GM21717 (cell line): ENCODE results near the gene CCR5.
"Not testable (repeated sequence)": the region's sequence is repeated elsewhere in the genome, so short reads cannot be mapped to it uniquely, and the experiment has no call there.

Experiments used
- ATAC-seq: cut with Tn5 transposase; IDR thresholded peaks from one replicate; pipeline ENCODE4 v1.9.1; 2021; ENCODE audit warnings: mild to moderate bottlenecking, moderate library complexity; ENCODE audit not compliant: unreplicated experiment

Gene CCR5

DNA sequence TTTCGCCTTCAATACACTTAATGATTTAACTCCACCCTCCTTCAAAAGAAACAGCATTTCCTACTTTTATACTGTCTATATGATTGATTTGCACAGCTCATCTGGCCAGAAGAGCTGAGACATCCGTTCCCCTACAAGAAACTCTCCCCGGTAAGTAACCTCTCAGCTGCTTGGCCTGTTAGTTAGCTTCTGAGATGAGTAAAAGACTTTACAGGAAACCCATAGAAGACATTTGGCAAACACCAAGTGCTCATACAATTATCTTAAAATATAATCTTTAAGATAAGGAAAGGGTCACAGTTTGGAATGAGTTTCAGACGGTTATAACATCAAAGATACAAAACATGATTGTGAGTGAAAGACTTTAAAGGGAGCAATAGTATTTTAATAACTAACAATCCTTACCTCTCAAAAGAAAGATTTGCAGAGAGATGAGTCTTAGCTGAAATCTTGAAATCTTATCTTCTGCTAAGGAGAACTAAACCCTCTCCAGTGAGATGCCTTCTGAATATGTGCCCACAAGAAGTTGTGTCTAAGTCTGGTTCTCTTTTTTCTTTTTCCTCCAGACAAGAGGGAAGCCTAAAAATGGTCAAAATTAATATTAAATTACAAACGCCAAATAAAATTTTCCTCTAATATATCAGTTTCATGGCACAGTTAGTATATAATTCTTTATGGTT, at the start of gene CCR5:
Gene CCR5 (plus strand): TSS at position 108 of the 680 bp plus-strand sequence. CDS start 1,957 bp downstream, outside the sequence.
- no peak for ATAC-seq

GRCh38 chr3:46321461-46322104, 49.2 kb upstream of the CCR5 start:
- no peak for ATAC-seq

DNA sequence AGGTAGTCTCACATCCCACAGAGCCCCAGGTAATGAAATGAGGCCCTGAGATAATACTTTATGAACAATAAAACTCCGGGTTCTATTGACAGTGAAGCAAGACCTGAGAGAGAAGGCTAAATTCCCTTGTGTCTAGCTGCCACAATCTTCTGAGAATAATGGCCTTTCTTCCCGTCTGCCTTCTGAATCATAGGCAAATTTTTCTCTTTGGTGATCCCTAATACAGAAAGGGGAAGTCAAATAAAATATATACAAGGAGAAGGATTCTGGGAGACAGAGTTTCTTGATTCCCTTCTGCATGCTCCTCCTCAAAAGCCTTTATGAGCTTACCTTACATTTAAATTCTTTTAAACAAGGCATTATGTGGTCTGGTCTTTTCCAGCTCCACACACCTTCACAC, 46.7 kb upstream of the CCR5 start:
- ATAC-seq = no peak

DNA sequence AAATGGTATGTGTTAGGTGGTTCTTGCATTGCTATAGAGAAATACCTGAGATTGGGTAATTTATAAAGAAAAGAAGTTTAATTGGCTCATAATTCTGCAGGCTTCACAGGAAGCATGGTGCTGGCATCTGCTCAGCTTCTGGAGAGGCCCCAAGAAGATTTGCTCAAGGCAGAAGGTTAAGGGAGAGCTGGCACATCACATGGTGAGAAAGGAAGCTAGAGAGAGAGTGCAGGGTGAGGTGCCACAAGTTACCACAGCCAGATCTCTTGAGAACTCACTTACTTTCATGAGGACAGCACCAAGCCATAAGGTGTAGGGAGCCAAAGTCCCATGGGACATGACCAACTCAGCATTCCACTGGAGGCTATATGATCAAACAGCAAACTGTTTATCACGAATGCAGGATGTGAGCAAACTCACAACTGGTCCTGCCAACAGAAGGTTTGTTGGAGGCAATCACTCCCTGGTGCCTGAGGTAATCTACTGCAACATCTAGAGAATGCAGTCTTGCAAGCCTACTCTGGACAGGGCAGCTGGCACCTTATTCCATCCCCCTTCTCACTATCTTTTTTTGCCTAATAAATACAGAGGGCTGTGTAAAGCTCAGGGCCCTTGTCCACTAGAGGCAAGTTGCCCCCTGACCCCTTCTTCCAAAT, 45.0 kb upstream of the CCR5 start:
- no peak for ATAC-seq

- not testable (repeated sequence) for ATAC-seq
Measured at GRCh38 chr3:46330676-46331075, 40.1 kb upstream of the CCR5 start.

- no peak for ATAC-seq
Measured at GRCh38 chr3:46334741-46335478, 35.8 kb upstream of the CCR5 start.

DNA sequence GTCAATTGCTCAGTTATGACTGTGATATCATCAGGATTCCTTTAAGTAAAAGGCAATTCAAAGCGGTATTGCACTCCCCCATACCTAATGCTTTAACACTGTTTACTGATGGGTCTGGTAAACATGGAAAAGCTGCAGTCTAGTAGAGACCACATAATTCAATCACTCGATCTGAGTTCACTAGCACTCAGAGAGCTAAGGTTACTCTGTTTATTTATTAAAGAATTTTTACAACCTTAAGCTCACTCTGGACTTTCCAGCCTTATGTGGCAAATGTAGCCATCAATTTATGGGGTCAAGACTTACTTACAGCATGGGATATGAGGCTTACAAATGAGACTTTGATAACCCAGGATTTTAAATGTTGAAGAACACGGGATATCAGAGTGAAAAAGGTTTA, 35.2 kb upstream of the CCR5 start:
- no peak for ATAC-seq

DNA sequence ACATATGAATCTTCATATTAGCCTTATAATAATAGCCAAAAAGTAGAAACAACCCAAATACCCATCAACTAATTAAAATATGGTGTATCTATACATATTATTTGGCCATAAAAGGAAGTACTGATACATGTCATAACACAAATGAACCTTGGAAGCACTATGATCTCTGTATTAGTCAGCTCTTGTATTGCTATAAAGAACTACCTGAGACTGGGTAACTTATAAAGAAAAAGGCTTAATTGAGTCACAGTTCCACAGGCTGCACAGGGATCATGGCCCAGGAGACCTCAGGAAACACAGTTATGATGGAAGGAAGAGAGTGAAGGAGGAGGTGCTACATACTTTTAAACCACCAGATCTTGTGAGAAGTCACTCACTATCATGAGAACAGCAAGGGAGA, 32.8 kb upstream of the CCR5 start:
- ATAC-seq = no peak

DNA sequence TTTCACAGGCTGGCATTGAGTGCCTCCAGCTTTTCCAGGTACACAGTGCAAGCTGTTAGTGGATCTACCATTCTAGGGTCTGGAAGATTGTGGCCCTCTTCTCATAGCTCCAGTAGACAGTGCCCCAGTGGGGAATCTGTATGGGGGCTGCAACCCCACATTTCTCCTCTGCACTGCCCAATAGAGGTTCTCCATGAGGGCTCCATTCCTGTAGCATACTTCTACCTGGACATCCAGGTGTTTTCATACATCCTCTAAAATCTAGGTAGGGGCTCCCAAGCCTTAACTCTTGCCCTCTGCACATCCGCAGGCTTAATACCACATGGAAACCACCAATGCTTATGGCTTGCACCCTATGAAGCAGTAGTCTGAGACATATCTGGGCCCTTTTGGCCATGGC, 31.9 kb upstream of the CCR5 start:
- ATAC-seq = no peak

DNA sequence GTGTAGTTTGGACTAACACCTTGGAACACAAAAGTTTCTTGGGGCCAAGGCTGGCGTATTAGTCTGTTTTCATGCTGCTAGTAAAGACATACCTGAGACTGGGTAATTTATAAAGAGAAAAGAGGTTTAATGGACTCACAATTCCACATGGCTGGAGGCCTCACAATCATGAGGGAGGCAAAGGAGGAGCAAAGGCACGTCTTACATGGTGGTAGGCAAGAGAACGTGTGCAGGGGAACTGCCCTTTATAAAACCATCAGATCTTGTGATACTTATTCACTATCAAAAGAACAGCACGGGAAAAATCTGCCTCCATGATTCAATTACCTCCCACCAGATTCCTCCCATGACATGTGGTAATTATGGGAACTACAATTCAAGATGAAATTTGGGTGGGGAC, 26.3 kb upstream of the CCR5 start:
- no peak for ATAC-seq

DNA sequence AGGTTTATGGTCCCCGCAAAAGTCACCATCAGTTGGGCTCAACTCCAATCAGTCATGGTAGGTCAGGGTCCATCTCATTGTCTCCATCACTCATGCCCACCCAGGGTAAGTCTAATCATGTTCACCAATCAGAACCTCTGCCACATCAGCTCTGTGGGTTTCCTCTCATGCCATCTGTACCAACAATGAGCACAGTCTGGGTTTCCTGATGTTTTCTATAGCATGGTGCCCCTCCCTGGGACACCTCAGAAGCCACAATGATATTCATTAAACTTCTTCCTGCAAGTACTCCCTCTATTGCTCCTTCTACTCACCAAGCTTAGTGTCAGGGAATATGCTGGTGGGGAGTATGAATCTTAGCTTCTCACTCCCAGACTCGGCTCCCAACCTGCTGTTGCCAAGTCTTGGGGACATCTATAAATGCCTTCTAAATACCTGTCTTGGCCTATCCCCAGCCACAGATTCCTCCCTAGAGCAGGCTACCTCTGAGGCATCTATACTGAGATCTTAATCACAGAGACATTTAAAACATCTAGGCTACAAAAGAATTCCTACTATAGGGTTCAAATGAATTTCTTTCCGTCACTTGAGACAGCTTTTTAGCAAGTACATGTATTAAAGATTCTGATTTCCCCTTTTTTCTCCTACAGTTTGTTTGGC, 21.8 kb upstream of the CCR5 start:
- ATAC-seq = no peak

GRCh38 chr3:46349484-46350261, 21.1 kb upstream of the CCR5 start:
- peak; percentile 65 for ATAC-seq

- no peak for ATAC-seq
Measured at GRCh38 chr3:46350262-46350565, 20.5 kb upstream of the CCR5 start.

DNA sequence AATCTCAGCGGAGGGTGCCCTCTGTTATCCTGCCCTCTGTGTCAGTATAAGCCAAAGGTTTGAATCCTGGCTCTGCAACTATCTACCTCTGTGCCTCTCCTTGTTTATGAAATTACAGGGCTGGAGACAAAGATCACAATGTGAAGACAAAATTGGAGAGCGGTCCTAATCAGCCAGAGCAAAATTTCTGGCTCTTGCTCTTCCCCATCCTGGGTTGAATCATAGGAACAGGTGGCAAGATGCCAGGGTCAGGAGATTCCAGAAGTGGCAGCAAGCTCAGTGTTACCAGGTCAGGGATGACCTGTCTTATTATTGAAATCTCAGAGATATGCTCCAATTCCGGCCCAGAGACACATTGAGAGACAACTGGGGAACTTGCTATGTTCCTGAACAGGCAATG, 19.1 kb upstream of the CCR5 start:
- ATAC-seq = no peak

DNA sequence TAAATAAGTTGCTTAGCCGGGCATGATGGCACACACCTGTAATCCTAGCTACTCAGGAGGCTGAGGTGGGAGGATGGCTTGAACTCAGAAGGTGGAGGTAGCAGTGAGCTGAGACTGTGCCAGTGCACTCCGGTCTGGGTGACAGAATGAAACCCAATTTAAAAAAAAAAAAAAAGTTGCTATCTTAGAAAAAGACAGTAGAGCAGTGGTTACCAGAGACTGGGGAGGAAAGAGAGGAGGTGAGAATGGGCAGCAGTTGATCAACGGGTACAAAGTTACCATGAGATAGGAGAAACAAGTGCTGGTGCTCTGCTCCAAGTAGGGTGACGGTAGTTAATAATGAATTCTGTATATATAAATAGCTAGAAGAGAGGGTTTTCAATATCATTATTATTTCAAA, 17.7 kb upstream of the CCR5 start:
- no peak for ATAC-seq

GRCh38 chr3:46353647-46354410, 16.9 kb upstream of the CCR5 start, which contains the start of gene CCR2:
CCR2 (plus strand) TSS chr3:46354111; CDS start chr3:46357528, 3,417 bp downstream.
- no peak for ATAC-seq

DNA sequence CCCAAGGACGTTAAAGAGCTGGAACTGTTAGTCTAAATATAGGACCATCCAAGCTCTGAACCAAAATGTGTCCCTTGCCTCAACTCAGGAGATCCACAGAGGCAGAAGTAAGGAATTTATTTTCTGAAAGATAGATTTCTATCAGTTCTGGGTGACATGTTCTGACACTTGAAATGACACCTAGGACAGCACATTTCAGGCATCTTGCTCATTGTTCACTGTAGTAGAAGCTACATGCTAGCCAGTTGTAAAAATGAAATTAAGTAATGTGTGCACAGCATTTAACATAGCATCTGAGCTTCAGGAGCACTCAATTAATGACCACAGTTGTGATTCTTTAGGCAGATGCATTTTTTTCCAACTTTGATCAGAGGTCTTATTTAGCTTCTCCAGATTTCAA, 16.3 kb upstream of the CCR5 start:
- ATAC-seq = no peak

DNA sequence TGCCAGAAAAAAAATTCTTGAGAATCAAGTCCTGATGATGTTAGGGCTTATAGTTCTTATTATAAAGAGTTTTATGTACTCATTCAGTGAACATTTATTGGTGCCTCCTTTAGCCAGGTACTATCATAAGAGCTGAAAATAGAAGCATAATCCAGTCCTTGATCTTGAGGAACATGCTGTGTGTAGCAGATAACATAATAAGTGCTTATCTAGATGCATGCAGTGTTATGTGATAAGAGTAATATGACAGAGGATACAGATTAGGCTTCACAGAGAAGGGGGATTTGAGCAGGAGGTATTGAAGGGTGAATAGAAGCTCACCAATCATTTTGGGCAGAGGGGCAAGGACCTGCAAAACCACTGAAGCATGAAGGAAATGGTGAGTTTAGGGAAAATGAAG, 15.8 kb upstream of the CCR5 start:
- no peak for ATAC-seq

- ATAC-seq = no peak
Measured at GRCh38 chr3:46356276-46356675, 14.5 kb upstream of the CCR5 start.

- no peak for ATAC-seq
Measured at GRCh38 chr3:46356909-46357308, 13.8 kb upstream of the CCR5 start.
